Forelimb muscle (tissue), 1 donor: ENCODE results near the gene CD52. TPM values are rescaled to one million over a fixed set of nuclear protein-coding genes. Genes with fewer than 3 reads are reported as not detected.

Experiments
- DNase-seq: peaks from one replicate; pipeline ENCODE4 v3.0.0-alpha.2; 2013; ENCODE audit warnings: low read depth
- polyA plus RNA-seq: library from polyadenylated mRNA; unstranded; fragments of 120-200 nt; gene quantifications from one replicate; pipeline ENCODE4 v1.2.1, GENCODE V29; 2013; ENCODE audit not compliant: insufficient read length

CD52 gene, protein sequence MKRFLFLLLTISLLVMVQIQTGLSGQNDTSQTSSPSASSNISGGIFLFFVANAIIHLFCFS
- 1.3 TPM for polyA plus RNA-seq

DNA sequence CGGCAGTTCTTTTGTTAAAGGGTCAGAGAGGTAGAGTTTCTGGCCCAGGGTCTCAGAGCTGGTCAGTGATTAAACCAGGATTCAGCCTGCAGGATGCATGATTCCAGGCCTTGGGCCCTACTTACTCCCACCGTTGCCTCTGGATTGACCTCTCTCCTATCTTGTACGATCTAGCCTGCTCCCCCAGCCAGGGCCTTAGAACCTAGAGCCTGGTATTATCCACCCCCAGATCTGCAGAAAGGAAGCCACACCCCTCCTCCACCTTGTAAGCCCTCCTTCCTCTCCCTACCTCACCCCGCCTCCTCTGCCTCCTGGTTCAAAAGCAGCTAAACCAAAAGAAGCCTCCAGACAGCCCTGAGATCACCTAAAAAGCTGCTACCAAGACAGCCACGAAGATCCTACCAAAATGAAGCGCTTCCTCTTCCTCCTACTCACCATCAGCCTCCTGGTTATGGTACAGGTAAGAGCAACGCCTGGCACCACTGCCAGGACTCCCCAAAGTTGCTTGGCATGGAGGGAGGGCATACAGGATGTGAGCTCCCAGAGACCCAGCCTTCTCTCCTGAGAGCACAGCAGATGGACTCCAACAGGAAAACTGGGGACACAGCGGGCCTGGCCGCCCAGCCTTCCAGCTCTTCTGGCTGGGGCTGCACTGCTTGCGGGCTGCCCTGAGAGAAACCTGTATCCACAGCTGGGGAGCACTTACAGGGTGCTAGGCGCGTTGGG is at the start of gene CD52:
Gene CD52, plus strand, starts transcription at position 347 of the 726 bp plus-strand sequence. Its CDS starts 60 bp downstream, at position 407.
- DNase-seq = no peak

DNA sequence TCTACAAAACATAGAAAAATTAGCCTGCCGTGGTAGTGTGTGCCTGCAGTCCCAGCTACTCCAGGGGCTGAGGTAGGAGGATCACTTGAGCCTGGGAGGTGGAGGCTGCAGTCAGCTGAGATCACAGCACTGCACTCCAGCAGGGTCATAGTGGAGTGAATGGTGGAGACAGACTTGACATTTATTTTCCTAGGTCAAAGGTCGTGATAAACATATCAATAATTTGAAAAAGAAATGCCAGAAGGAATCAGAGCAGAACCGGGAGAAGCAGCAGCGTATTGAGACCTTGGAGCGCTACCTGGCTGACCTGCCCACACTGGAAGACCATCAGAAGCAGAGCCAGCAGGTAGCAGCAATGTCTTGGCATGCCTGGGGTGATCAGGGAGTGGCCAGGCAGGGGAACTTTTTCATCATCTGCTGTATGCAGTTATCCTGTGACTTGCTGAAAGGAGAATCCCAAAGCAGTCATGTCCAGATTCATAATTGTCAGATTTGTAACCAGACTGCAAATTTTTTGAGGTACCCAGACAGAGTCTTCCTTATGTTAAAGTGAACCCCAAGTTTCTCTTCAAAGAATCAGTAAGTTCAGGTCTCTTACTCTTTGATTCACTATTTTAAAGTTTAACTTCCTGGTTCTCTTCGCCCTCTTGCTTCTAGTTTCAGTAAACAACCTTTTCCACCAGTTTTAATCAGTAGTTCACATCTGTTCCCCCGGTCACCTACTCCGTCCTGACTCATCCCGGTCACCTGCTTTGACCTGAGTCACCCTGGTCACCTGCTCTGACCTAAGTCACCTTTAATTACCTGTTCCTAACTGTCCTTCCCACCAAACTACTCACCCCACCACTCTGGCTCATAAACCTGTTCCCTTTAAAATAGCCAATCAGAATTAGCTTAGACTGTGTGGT is 49.2 kb upstream of the CD52 start:
- no peak for DNase-seq

GRCh38 chr1:26269198-26269550 is 48.6 kb upstream of the CD52 start:
- no peak for DNase-seq

GRCh38 chr1:26274801-26275425 is 42.8 kb upstream of the CD52 start:
- DNase-seq = no peak

DNA sequence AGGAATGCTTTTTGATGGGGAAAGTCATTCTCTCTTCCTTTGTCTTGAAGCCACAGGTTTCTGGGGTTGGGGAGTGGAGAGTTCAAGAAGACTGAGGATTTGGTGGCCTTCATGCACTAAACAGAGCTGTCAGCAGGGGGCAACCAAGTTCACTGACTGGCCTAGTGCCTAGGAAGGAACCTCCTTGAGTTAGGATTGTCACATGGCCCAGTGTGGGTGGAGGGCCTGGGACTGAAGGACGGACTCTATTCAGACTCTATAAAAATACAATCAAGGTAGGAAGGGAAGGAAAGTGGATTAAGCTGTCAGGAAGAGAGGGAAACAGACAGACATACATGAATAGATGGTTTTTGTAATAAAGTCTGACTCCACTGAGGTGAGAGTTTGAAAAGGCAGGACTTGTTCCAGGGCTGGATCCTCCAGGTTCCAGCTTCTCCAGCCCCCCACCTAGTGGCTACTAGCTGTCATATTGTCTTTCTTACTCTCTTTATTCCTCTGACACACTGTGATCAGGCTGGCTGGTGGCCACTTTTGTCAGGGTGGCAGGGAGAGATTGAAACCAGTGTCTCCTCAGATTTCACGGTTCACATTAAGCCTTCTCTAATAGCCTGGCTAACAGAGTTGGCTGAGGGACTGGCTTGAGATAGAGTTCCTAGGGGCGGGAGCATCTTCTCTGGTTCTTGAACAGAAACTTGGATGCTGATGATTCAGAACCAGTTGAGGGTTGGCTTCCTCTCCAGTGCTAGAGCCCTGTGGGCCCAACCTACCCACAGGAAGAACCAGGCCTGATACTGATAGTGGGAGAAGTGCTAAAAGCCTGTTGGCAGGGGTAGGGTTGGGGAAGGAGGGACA is 42.0 kb upstream of the CD52 start:
- no peak for DNase-seq

DNA sequence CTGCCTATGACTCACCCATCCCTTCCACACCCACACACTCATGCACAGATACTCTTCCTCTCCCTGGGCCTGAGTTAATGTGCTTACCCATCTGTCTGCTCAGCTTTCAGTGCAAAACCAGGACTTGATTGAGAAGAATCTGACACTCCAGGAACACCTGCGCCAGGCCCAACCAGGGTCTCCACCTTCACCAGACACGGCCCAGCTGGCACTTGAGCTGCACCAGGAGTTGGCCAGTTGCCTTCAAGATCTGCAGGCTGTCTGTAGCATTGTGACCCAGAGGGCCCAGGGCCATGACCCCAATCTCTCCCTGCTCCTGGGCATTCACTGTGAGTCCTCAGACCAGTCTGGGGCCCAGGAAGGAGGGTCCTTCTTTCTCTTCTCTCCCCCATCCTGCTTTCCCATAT is 41.3 kb upstream of the CD52 start:
- DNase-seq = no peak

- no peak for DNase-seq
Measured at GRCh38 chr1:26277261-26277661, 40.5 kb upstream of the CD52 start.

DNA sequence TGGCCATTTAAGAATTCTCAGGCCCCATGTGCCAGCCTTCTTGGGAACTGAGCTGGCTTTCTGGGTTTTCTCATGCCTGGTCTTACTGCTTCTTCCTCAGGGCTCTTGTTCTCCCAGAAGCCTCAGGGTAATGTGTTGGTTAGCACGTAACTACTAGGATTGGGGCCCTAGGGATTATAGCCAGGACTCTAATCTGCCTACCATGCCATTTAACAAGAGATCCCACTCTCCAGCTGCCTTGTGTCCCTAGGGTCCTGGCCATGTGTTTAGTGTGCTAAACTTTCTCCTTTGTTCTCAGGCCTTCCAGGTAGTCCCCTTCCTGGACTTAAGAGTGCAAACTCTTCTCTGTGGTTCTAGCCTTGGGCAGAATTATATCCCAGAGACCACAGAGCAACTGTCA is 40.0 kb upstream of the CD52 start:
- no peak for DNase-seq

GRCh38 chr1:26278303-26278702 is 39.5 kb upstream of the CD52 start:
- DNase-seq = no peak

DNA sequence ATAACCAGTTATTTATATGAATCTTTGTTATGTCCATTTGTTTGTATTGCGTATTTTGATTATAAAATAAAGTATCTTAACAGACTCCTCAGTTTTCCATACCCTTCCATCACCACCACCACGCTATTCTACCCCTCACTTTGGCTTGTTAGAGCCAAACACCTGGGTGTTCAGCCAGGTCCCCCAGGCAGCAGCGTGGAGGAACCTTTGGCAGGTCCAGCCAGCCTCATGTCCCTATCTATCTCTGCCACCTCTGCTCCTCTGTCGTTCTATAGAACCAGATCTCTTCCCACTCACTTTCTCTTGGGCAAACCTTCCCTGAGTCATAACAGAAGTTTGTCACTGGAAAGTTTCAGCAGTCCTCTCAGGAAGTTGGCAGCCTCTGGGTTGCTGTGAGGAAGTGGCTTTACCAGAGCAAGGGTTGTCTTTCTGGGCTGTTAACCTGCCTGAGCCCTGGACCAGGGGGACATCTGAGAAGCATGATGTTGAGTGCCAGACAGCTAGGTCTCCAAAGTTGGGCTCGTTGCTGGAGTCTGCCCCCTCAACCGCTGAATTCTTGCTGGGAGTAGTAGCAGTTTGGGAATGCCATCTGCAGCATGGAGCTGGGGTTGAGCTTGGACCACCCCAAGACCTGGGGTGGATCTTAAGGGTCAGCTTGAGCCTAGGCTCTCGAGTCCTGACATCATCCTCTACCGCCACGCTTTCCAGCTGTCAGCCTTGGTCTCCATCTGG is 38.9 kb upstream of the CD52 start:
- no peak for DNase-seq

GRCh38 chr1:26279456-26280332 is 38.1 kb upstream of the CD52 start, which contains the start of gene SH3BGRL3:
SH3BGRL3 (plus strand) TSS chr1:26280086; CDS start chr1:26280156, 70 bp downstream.
- no peak for DNase-seq

DNA sequence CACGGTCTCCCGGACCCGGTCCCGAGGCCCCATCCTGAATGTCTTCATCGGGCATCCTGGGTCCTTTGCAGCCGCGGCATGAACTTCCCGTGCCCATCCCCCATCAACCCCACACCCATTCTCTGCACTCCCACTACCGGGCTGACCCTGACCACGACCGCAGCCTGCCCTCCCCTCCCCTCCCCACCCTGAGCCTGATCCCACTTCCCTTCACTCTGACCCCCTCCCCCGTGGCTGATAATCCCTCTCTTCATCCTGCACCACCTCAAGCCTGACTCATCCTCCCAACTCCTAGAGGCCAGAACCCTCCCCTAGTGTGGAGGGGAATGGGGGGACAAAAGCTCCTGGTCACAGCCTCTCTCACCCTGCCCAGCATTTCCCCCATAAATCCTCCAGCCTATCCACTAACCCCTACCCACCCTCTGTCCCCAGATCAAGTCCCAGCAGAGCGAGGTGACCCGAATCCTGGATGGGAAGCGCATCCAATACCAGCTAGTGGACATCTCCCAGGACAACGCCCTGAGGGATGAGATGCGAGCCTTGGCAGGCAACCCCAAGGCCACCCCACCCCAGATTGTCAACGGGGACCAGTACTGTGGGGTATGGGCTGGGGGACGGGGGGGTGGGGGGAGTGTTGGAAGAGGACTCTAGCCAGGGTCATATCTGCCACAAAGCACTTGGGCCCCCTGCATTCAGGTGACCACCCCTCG is 37.3 kb upstream of the CD52 start:
- DNase-seq = no peak

- no peak for DNase-seq
Measured at GRCh38 chr1:26281091-26281958, 36.4 kb upstream of the CD52 start.

GRCh38 chr1:26281971-26282370 is 35.8 kb upstream of the CD52 start:
- DNase-seq = no peak

DNA sequence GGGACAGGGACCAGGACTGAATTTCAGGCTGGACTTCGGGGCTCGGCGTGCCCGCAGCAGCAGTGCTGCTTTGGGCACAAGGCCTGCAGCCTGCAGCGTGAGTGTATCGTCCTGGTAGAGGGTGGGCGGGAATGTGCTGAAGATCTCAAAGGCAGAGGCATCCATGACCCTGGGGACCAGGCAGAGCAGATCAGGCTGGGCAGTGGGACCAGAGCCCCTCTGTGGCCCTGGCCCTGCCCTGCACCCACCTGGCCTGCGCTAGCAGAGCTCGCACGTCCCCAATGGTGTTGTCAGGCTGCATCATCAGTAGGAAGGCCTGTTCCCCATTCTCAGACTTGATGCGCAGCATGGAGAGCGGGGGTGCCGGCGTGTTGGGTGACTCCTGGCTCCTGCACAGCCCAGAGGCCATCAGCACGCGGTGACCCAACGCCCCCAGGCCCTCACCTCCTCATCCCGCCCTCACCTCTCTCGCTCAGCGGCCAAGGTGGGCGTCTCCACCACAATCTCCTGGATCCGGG is 35.3 kb upstream of the CD52 start:
- DNase-seq = no peak

- no peak for DNase-seq
Measured at GRCh38 chr1:26283279-26283853, 34.4 kb upstream of the CD52 start.

DNA sequence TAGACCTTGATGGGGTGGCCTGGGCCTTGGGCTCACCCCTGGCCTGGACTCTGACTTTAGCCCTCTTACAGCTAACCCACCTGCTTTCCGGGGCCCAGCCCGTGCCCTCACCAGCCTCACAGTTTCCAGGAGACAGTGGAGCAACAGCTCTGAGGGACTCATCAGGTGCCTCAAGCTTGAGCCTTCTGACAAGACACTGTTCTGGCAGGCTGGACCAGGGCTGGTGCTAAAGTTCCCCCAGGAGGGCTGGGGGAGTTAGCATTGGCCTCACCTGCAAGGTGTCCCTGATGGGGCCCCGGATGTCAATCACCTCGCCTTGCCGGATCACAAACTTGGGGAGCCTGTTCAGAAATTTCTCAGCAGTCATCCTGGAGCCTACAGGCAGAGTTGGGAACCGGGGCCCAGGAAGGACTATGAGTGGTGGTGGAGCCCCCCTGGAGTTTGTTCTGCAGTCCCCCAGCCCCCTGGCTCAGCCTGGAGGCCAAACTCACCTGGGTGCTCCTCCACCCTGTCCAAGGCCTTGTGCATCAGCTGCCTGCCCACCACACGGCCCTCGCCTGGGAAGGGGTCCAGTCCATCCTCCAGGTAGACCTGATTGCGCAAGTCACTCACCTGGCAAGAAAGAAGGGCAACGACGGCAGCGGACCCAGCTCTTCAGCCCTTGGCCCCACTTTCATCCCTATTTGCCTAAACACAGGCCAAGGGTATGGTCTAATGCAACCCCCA is 33.7 kb upstream of the CD52 start:
- no peak for DNase-seq
